ENCODE measurements around the gene HOXA2. TPM values are rescaled to one million over a fixed set of nuclear protein-coding genes. Genes with fewer than 3 reads are reported as not detected.

HOXA2 gene
- total RNA-seq, 3 donors from 2014 or later = not detected

DNA sequence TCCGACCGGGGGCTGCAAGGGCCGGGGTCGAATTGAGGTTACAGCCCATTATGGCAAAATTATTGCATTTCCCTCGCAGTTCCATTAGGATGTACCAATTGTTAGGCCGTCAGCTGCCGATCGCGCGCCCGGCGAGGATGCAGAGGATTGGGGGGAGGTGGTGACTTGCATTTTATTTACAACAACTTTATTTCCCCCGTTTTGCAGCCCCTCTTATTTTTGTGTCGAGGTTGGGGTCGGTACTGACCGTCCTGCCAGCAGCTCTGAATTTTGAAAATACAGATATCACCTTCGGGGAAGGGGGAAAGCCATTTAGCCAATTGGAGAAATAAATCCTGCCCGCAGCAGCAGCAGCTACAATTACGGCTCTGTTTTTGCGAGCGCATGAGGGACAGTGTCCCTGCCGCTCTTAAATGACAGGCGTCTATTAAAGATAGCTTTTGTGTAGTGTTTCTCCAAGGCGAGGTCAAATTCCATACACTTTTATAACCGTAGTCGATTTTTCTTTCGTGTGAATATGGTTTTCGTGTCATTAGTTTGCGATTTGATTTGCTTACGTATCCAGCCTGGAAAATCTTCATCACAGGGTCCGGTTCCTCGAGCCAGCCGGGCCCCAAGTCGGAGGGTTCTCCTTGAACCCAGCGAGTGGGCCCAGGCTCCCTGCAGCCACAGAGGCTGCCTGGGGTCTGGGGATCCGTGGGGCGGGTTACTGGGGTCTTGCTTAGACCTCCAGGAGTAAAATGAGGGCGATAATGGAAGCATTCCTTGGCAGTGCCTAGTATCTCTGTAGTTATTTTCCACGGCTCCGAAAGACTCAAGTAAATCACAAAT, 41.7 kb upstream of the HOXA2 start:
- no peak for DNase-seq
- Mint-ChIP-seq H3K36me3 (ENCODE audit: insufficient read depth) (no peaks in the 10 kb centered on the region), H3K4me3 (no peak overlapping the region), H3K27me3 (ENCODE audit: low read depth) (peaks cover 60% of the 10 kb centered on the region), H3K4me1 (ENCODE audit: low read depth) (peaks cover 5% of the 10 kb centered on the region), H3K9me3 (no peaks in the 10 kb centered on the region)
- no peak for ATAC-seq

DNA sequence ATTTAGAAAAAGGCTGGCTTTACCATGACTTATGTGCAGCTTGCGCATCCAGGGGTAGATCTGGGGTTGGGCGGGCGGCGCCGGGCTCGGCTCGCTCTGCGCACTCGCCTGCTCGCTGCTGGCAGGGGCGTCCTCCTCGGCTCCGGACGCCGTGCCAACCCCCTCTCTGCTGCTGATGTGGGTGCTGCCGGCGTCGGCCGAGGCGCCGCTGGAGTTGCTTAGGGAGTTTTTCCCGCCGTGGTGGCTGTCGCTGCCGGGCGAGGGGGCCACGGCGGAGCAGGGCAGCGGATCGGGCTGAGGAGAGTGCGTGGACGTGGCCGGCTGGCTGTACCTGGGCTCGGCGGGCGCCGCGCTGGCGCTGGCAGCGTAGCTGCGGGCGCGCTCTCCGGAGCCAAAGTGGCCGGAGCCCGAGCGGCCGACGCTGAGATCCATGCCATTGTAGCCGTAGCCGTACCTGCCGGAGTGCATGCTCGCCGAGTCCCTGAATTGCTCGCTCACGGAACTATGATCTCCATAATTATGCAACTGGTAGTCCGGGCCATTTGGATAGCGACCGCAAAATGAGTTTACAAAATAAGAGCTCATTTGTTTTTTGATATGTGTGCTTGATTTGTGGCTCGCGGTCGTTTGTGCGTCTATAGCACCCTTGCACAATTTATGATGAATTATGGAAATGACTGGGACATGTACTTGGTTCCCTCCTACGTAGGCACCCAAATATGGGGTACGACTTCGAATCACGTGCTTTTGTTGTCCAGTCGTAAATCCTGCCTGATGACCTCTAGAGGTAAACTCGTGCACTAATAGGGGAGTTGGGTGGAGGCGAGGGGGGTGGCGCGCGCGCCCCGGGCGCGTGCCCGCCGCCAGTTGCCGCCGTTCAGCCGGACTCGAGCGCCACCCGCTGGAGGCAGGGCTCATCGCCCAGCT, 40.8 kb upstream of the HOXA2 start, which contains the start of gene HOXA5:
HOXA5 (minus strand) TSS at position 659 of the 927 bp plus-strand sequence; CDS start at position 585, 74 bp downstream.
- ATAC-seq (peak in 1 of 2 donors; percentile 31), DNase-seq (no peak)
- H3K36me3 Mint-ChIP-seq (ENCODE audit: insufficient read depth) = no peaks in the 10 kb centered on the region
- peaks cover 3% of the 10 kb centered on the region for H3K4me1 Mint-ChIP-seq (ENCODE audit: low read depth)
- no peaks in the 10 kb centered on the region for H3K9me3 Mint-ChIP-seq
- H3K4me3 Mint-ChIP-seq = no peak within 1 kb of the TSS
- H3K27me3 Mint-ChIP-seq (ENCODE audit: low read depth) = peaks cover 58% of the 10 kb centered on the region

GRCh38 chr7:27142580-27143022, 40.1 kb upstream of the HOXA2 start:
- no peaks in the 10 kb centered on the region for H3K9me3 Mint-ChIP-seq
- no peak overlapping the region for H3K4me3 Mint-ChIP-seq
- ATAC-seq = no peak
- no peaks in the 10 kb centered on the region for H3K36me3 Mint-ChIP-seq (ENCODE audit: insufficient read depth)
- DNase-seq = no peak
- no peaks in the 10 kb centered on the region for H3K4me1 Mint-ChIP-seq (ENCODE audit: low read depth)
- peaks cover 60% of the 10 kb centered on the region for H3K27me3 Mint-ChIP-seq (ENCODE audit: low read depth)

DNA sequence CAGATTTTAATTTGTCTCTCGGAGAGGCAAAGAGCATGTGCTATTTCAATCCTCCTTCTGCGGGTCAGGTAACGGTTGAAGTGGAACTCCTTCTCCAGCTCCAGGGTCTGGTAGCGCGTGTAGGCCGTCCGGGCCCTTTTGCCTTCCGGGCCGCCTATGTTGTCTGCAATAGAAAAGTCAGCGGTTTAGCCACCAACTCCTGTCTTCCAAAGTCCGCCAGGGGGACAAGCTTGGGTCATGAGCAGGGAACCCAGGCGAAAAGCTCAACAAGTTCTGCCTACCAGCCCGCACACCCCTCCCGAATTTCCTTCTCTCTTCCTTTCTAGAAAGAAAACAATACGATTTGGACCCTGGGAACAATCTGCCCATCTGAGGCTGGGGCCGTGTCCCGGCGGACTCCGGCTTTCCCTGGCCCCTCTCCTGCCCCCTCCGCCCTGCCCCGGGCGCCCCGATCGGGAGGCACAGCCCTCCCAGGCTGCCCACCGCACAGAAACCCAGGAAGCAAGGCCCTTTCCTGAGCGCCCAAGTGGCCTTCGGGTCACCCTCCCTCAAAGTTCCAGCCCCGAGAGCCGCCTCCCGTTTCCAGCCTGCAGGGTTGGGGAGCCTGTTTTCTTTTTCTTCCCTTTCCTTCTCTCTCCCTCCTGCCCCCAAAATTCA, 39.6 kb upstream of the HOXA2 start:
- ATAC-seq = no peak
- no peaks in the 10 kb centered on the region for H3K36me3 Mint-ChIP-seq (ENCODE audit: insufficient read depth)
- no peaks in the 10 kb centered on the region for H3K9me3 Mint-ChIP-seq
- H3K27me3 Mint-ChIP-seq (ENCODE audit: low read depth) = peaks cover 61% of the 10 kb centered on the region
- H3K4me3 Mint-ChIP-seq = no peak overlapping the region
- no peaks in the 10 kb centered on the region for H3K4me1 Mint-ChIP-seq (ENCODE audit: low read depth)
- DNase-seq = no peak

- Mint-ChIP-seq H3K4me3 (no peak overlapping the region), H3K36me3 (ENCODE audit: insufficient read depth) (no peaks in the 10 kb centered on the region), H3K9me3 (no peaks in the 10 kb centered on the region), H3K27me3 (ENCODE audit: low read depth) (peaks cover 59% of the 10 kb centered on the region), H3K4me1 (ENCODE audit: low read depth) (no peaks in the 10 kb centered on the region)
- no peak for ATAC-seq
- DNase-seq = no peak
These were observed 38.8 kb upstream of the HOXA2 start for GRCh38 chr7:27141137-27141922.

GRCh38 chr7:27140126-27140857, 37.8 kb upstream of the HOXA2 start:
- no peaks in the 10 kb centered on the region for H3K9me3 Mint-ChIP-seq
- H3K4me3 Mint-ChIP-seq = no peak overlapping the region
- DNase-seq (no peak), ATAC-seq (no peak)
- peaks cover 61% of the 10 kb centered on the region for H3K27me3 Mint-ChIP-seq (ENCODE audit: low read depth)
- H3K4me1 Mint-ChIP-seq (ENCODE audit: low read depth) = peaks cover 5% of the 10 kb centered on the region
- H3K36me3 Mint-ChIP-seq (ENCODE audit: insufficient read depth) = no peaks in the 10 kb centered on the region

DNA sequence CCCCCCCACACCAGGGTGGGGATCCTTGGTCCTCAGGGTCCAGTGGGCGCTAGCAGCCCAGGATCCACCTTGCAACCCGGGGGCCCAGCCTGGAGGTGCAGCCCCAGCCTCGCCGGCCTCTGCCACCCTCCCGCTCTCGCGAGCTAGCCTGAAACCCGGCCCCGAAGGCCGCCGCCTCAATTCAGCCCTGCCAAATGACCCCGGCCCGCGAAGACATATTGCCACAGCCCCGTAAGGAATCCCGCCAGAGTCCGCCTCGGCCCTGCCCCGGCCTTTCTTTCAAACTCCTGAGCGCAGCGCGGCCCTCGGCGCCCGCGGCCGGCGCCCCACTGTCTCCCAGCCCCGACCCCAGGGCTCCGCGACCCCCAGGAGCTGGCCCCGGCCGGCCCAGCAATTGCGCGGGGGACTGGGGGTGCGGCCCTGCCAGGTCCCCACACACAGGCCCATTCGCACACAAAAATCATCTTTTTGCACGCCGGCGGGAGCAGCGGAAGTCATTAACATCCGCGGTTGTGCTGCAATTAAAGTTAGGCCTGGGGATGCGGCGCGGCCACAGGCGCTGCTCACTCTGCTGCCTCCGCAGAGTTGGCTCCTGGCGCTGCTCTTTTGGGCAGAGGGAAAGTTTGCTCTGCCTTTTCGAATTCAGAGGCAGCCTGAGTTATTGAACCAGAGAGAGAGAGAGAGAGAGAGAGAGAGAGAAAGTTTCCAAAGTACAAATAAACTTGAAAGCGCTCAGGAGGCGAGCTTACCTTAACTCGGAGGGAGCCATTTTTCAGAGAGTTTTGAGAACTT, 37.0 kb upstream of the HOXA2 start:
- Mint-ChIP-seq H3K9me3 (no peaks in the 10 kb centered on the region), H3K4me3 (no peak overlapping the region), H3K4me1 (ENCODE audit: low read depth) (peaks cover 8% of the 10 kb centered on the region), H3K27me3 (ENCODE audit: low read depth) (peaks cover 62% of the 10 kb centered on the region), H3K36me3 (ENCODE audit: insufficient read depth) (no peaks in the 10 kb centered on the region)
- ATAC-seq (no peak), DNase-seq (no peak)

- Mint-ChIP-seq H3K4me3 (no peak overlapping the region), H3K27me3 (ENCODE audit: low read depth) (peaks cover 60% of the 10 kb centered on the region), H3K4me1 (ENCODE audit: low read depth) (peaks cover 13% of the 10 kb centered on the region), H3K9me3 (no peaks in the 10 kb centered on the region), H3K36me3 (ENCODE audit: insufficient read depth) (no peaks in the 10 kb centered on the region)
- no peak for DNase-seq
- no peak for ATAC-seq
These were observed 36.5 kb upstream of the HOXA2 start for GRCh38 chr7:27138985-27139333.

GRCh38 chr7:27138472-27138871, 36.0 kb upstream of the HOXA2 start:
- ATAC-seq = no peak
- no peaks in the 10 kb centered on the region for H3K36me3 Mint-ChIP-seq (ENCODE audit: insufficient read depth)
- no peak for DNase-seq
- H3K4me1 Mint-ChIP-seq (ENCODE audit: low read depth) = peaks cover 13% of the 10 kb centered on the region
- no peaks in the 10 kb centered on the region for H3K9me3 Mint-ChIP-seq
- H3K27me3 Mint-ChIP-seq (ENCODE audit: low read depth) = peaks cover 61% of the 10 kb centered on the region
- H3K4me3 Mint-ChIP-seq = no peak overlapping the region

- Mint-ChIP-seq H3K36me3 (ENCODE audit: insufficient read depth) (no peaks in the 10 kb centered on the region), H3K4me3 (no peak overlapping the region), H3K27me3 (ENCODE audit: low read depth) (peaks cover 65% of the 10 kb centered on the region), H3K9me3 (no peaks in the 10 kb centered on the region), H3K4me1 (ENCODE audit: low read depth) (peaks cover 13% of the 10 kb centered on the region)
- ATAC-seq (no peak), DNase-seq (no peak)
These were observed 35.3 kb upstream of the HOXA2 start for GRCh38 chr7:27137640-27138315.

DNA sequence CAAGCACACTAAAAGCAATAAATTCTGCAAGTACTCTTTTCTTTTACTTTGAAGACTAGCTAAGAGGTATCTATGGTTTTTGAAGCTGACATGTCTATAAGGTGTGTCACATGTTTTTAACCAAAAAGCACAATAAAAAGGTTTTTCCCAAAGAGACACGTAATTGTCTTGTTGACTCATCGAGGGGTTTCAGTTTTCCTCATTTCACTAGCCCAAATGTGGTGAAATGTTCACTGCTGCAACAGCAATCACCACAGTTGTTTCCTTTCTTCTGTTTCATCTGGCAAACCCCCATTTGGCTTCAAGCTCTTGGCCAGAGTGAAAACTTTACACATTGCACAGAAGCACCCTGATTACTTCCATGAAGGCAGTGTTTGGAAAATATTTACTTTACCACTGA, 31.9 kb upstream of the HOXA2 start:
- peaks cover 13% of the 10 kb centered on the region for H3K4me1 Mint-ChIP-seq (ENCODE audit: low read depth)
- H3K4me3 Mint-ChIP-seq = no peak overlapping the region
- no peaks in the 10 kb centered on the region for H3K36me3 Mint-ChIP-seq (ENCODE audit: insufficient read depth)
- H3K9me3 Mint-ChIP-seq = no peaks in the 10 kb centered on the region
- DNase-seq (no peak), ATAC-seq (peak; percentile 57 to 68)
- peaks cover 62% of the 10 kb centered on the region for H3K27me3 Mint-ChIP-seq (ENCODE audit: low read depth)

Measured in activated T-cell treated with anti-CD3 and anti-CD28 coated beads, Interleukin-2, amount 50 U/mL, for 4 hours (primary cell).